Activated naive CD8-positive, alpha-beta T cell treated with anti-CD3 and anti-CD28 coated beads, Interleukin-2, amount 50 U/mL, for 24 hours (primary cell): ENCODE results near the gene KIAA1586.
"Not testable (repeated sequence)": the region's sequence is repeated elsewhere in the genome, so short reads cannot be mapped to it uniquely, and the experiment has no call there.

Source experiments
- ATAC-seq: fragments of 150-1000 bp; cut with Tn5 transposase; one replicate; pipeline ENCODE4 v1.10.0; 2021
- DNase-seq: peaks from one replicate; pipeline ENCODE4 v3.0.0; 2021
- H3K27ac Mint-ChIP-seq: one replicate; pipeline ENCODE4 v1.8.0; 2021; ENCODE audit warnings: mild to moderate bottlenecking, mixed read lengths
- H3K27me3 Mint-ChIP-seq: one replicate; pipeline ENCODE4 v1.8.0; 2021; ENCODE audit warnings: mixed read lengths
- H3K36me3 Mint-ChIP-seq: one replicate; pipeline ENCODE4 v1.8.0; 2021; ENCODE audit warnings: low read depth, mixed read lengths
- H3K4me1 Mint-ChIP-seq: one replicate; pipeline ENCODE4 v1.8.0; 2021; ENCODE audit warnings: mixed read lengths
- H3K4me3 Mint-ChIP-seq: one replicate; pipeline ENCODE4 v1.8.0; 2021; ENCODE audit warnings: mild to moderate bottlenecking, moderate library complexity, mixed read lengths
- H3K9me3 Mint-ChIP-seq: one replicate; pipeline ENCODE4 v1.8.0; 2021; ENCODE audit warnings: mixed read lengths

The KIAA1586 gene

GRCh38 chr6:57046332-57047256 is at the start of gene KIAA1586:
TSS of gene KIAA1586 (plus strand) at chr6:57046693. CDS start at chr6:57046756, 63 bp downstream.
- ATAC-seq: peak; percentile 96
- Mint-ChIP-seq H3K27me3 (peaks cover 26% of the 10 kb centered on the region), H3K36me3 (peaks cover 31% of the 10 kb centered on the region), H3K4me1 (peaks cover 25% of the 10 kb centered on the region), H3K27ac (peak within 1 kb of the TSS; percentile 88), H3K4me3 (peak within 1 kb of the TSS; percentile 86)
- DNase-seq: peak; percentile 84
- not testable (repeated sequence) for H3K9me3 Mint-ChIP-seq

GRCh38 chr6:56999049-56999448 is 47.4 kb upstream of the KIAA1586 start:
- no peaks in the 10 kb centered on the region for H3K36me3 Mint-ChIP-seq
- peaks cover 3% of the 10 kb centered on the region for H3K27me3 Mint-ChIP-seq
- H3K4me3 Mint-ChIP-seq: no peak overlapping the region
- H3K4me1 Mint-ChIP-seq: no peaks in the 10 kb centered on the region
- no peak overlapping the region for H3K27ac Mint-ChIP-seq
- ATAC-seq: no peak
- DNase-seq: no peak
- H3K9me3 Mint-ChIP-seq: no peaks in the 10 kb centered on the region

GRCh38 chr6:56999748-57000147 is 46.7 kb upstream of the KIAA1586 start:
- H3K27me3 Mint-ChIP-seq, H3K36me3 Mint-ChIP-seq: not testable (repeated sequence)

GRCh38 chr6:57002197-57002596 is 44.3 kb upstream of the KIAA1586 start:
- Mint-ChIP-seq H3K27me3 (peaks cover 3% of the 10 kb centered on the region), H3K4me1 (no peaks in the 10 kb centered on the region), H3K36me3 (no peaks in the 10 kb centered on the region), H3K9me3 (no peaks in the 10 kb centered on the region), H3K4me3 (no peak overlapping the region), H3K27ac (no peak overlapping the region)
- DNase-seq (no peak), ATAC-seq (no peak)

More at GRCh38 chr6:56999748-57000147, 46.7 kb upstream of the KIAA1586 start:
- not testable (repeated sequence) for H3K9me3 Mint-ChIP-seq, H3K27ac Mint-ChIP-seq, H3K4me3 Mint-ChIP-seq, DNase-seq, H3K4me1 Mint-ChIP-seq, ATAC-seq

GRCh38 chr6:57004292-57004691 is 42.2 kb upstream of the KIAA1586 start:
- Mint-ChIP-seq H3K9me3 (no peaks in the 10 kb centered on the region), H3K27me3 (peaks cover 3% of the 10 kb centered on the region), H3K27ac (no peak overlapping the region), H3K4me1 (no peaks in the 10 kb centered on the region), H3K36me3 (no peaks in the 10 kb centered on the region), H3K4me3 (no peak overlapping the region)
- ATAC-seq (no peak), DNase-seq (no peak)

- Mint-ChIP-seq H3K27me3 (peaks cover 2% of the 10 kb centered on the region), H3K36me3 (no peaks in the 10 kb centered on the region), H3K27ac (no peak overlapping the region), H3K4me3 (no peak overlapping the region), H3K4me1 (no peaks in the 10 kb centered on the region), H3K9me3 (no peaks in the 10 kb centered on the region)
- ATAC-seq (no peak), DNase-seq (no peak)
These were observed 40.4 kb upstream of the KIAA1586 start for GRCh38 chr6:57006101-57006500.

GRCh38 chr6:57008069-57008468 is 38.4 kb upstream of the KIAA1586 start:
- DNase-seq, H3K36me3 Mint-ChIP-seq, H3K4me1 Mint-ChIP-seq, H3K27ac Mint-ChIP-seq, H3K27me3 Mint-ChIP-seq, ATAC-seq, H3K9me3 Mint-ChIP-seq, H3K4me3 Mint-ChIP-seq: not testable (repeated sequence)

- Mint-ChIP-seq H3K4me3 (no peak overlapping the region), H3K4me1 (no peaks in the 10 kb centered on the region), H3K9me3 (no peaks in the 10 kb centered on the region), H3K36me3 (no peaks in the 10 kb centered on the region), H3K27me3 (peaks cover 3% of the 10 kb centered on the region), H3K27ac (no peak overlapping the region)
- ATAC-seq (no peak), DNase-seq (no peak)
These were observed 33.0 kb upstream of the KIAA1586 start for GRCh38 chr6:57013521-57013926.

GRCh38 chr6:57017069-57017468 is 29.4 kb upstream of the KIAA1586 start:
- no peaks in the 10 kb centered on the region for H3K36me3 Mint-ChIP-seq

GRCh38 chr6:57017841-57018240 is 28.7 kb upstream of the KIAA1586 start:
- no peak for ATAC-seq
- H3K27me3 Mint-ChIP-seq: peaks cover 3% of the 10 kb centered on the region

More at GRCh38 chr6:57017069-57017468, 29.4 kb upstream of the KIAA1586 start:
- H3K27me3 Mint-ChIP-seq: peaks cover 3% of the 10 kb centered on the region
- no peaks in the 10 kb centered on the region for H3K4me1 Mint-ChIP-seq
- no peak for DNase-seq
- H3K4me3 Mint-ChIP-seq: no peak overlapping the region
- no peaks in the 10 kb centered on the region for H3K9me3 Mint-ChIP-seq
- no peak overlapping the region for H3K27ac Mint-ChIP-seq
- no peak for ATAC-seq

GRCh38 chr6:57019434-57019833 is 27.1 kb upstream of the KIAA1586 start:
- no peak overlapping the region for H3K27ac Mint-ChIP-seq
- no peaks in the 10 kb centered on the region for H3K27me3 Mint-ChIP-seq
- ATAC-seq (no peak), DNase-seq (no peak)
- no peaks in the 10 kb centered on the region for H3K4me1 Mint-ChIP-seq
- no peak overlapping the region for H3K4me3 Mint-ChIP-seq
- H3K9me3 Mint-ChIP-seq: peaks cover 8% of the 10 kb centered on the region
- no peaks in the 10 kb centered on the region for H3K36me3 Mint-ChIP-seq

More at GRCh38 chr6:57017841-57018240, 28.7 kb upstream of the KIAA1586 start:
- H3K9me3 Mint-ChIP-seq: no peaks in the 10 kb centered on the region
- H3K4me3 Mint-ChIP-seq: no peak overlapping the region
- DNase-seq: no peak
- H3K27ac Mint-ChIP-seq: no peak overlapping the region
- no peaks in the 10 kb centered on the region for H3K36me3 Mint-ChIP-seq
- H3K4me1 Mint-ChIP-seq: no peaks in the 10 kb centered on the region

GRCh38 chr6:57021086-57021720 is 25.3 kb upstream of the KIAA1586 start:
- Mint-ChIP-seq H3K27ac (no peak overlapping the region), H3K27me3 (peaks cover 4% of the 10 kb centered on the region), H3K36me3 (no peaks in the 10 kb centered on the region), H3K4me3 (no peak overlapping the region), H3K4me1 (no peaks in the 10 kb centered on the region), H3K9me3 (peaks cover 14% of the 10 kb centered on the region)
- ATAC-seq (peak; percentile 59), DNase-seq (no peak)

- Mint-ChIP-seq H3K4me1 (no peaks in the 10 kb centered on the region), H3K27ac (no peak overlapping the region), H3K36me3 (no peaks in the 10 kb centered on the region), H3K9me3 (peaks cover 14% of the 10 kb centered on the region), H3K4me3 (no peak overlapping the region), H3K27me3 (peaks cover 4% of the 10 kb centered on the region)
- ATAC-seq (no peak), DNase-seq (no peak)
These were observed 22.2 kb upstream of the KIAA1586 start for GRCh38 chr6:57024321-57024720.

- no peak overlapping the region for H3K27ac Mint-ChIP-seq
- H3K9me3 Mint-ChIP-seq: peaks cover 14% of the 10 kb centered on the region
- ATAC-seq (no peak), DNase-seq (no peak)
- no peak overlapping the region for H3K4me3 Mint-ChIP-seq
- H3K4me1 Mint-ChIP-seq: no peaks in the 10 kb centered on the region
- H3K36me3 Mint-ChIP-seq: no peaks in the 10 kb centered on the region
- peaks cover 4% of the 10 kb centered on the region for H3K27me3 Mint-ChIP-seq
These were observed 21.7 kb upstream of the KIAA1586 start for GRCh38 chr6:57024775-57025174.

GRCh38 chr6:57026001-57026400 is 20.5 kb upstream of the KIAA1586 start:
- Mint-ChIP-seq H3K9me3 (peaks cover 14% of the 10 kb centered on the region), H3K36me3 (no peaks in the 10 kb centered on the region), H3K4me1 (no peaks in the 10 kb centered on the region), H3K27me3 (peaks cover 4% of the 10 kb centered on the region), H3K4me3 (no peak overlapping the region), H3K27ac (no peak overlapping the region)
- no peak for ATAC-seq
- DNase-seq: no peak
